OCI-LY1 (cell line): ENCODE measurements around the gene ZDHHC1.

Experiments used
- H2AFZ ChIP-seq: fragments of 200-600 bp; sonication (generic), shearing (Covaris generic); 2 replicates; pipeline ENCODE4 v1.6.0; 2014; ENCODE audit warnings: antibody characterized with exemption, mild to moderate bottlenecking, low read length
- H3F3A ChIP-seq: fragments of 200-600 bp; sonication (generic), shearing (Covaris generic); 2 replicates; pipeline ENCODE4 v1.6.0; 2014; ENCODE audit warnings: mild to moderate bottlenecking, antibody characterized with exemption, low read length, moderate library complexity; ENCODE audit not compliant: insufficient read depth
- H3K27ac ChIP-seq: fragments of 200-600 bp; sonication (generic); 2 replicates; pipeline ENCODE4 v1.5.1; 2014; ENCODE audit warnings: low read length, mixed run types, mild to moderate bottlenecking, low read depth; ENCODE audit not compliant: poor library complexity, severe bottlenecking
- H3K27me3 ChIP-seq: fragments of 200-600 bp; sonication (generic); 2 replicates; pipeline ENCODE4 v1.6.0; 2014; ENCODE audit warnings: antibody characterized with exemption, mild to moderate bottlenecking, low read length, moderate library complexity; ENCODE audit not compliant: insufficient read depth
- H3K36me3 ChIP-seq: fragments of 200-600 bp; sonication (generic); 2 replicates; pipeline ENCODE4 v1.6.1; 2014; ENCODE audit warnings: mild to moderate bottlenecking, antibody characterized with exemption, low read length, moderate library complexity, mixed read lengths; ENCODE audit not compliant: insufficient read depth
- H3K4me1 ChIP-seq: fragments of 200-600 bp; sonication (generic); 2 replicates; pipeline ENCODE4 v1.5.1; 2014; ENCODE audit warnings: mild to moderate bottlenecking, low read length, moderate library complexity; ENCODE audit not compliant: insufficient read depth, severe bottlenecking
- H3K4me2 ChIP-seq: fragments of 200-600 bp; sonication (generic), shearing (Covaris generic); 2 replicates; pipeline ENCODE4 v1.6.1; 2014; ENCODE audit warnings: low read length
- H3K4me3 ChIP-seq: fragments of 200-600 bp; sonication (generic); 2 replicates; pipeline ENCODE4 v1.5.1; 2014; ENCODE audit warnings: low read length, low read depth, mild to moderate bottlenecking, mixed read lengths; ENCODE audit not compliant: poor library complexity, severe bottlenecking
- H3K79me2 ChIP-seq: fragments of 200-600 bp; shearing (Covaris generic); 2 replicates; pipeline ENCODE4 v1.6.1; 2016; ENCODE audit warnings: mixed run types, low read length, mixed read lengths; ENCODE audit not compliant: insufficient read depth
- H3K9ac ChIP-seq: fragments of 200-600 bp; sonication (generic), shearing (Covaris generic); 2 replicates; pipeline ENCODE4 v1.6.1; 2014; ENCODE audit warnings: mild to moderate bottlenecking, low read length, mixed read lengths
- H3K9me2 ChIP-seq: fragments of 200-600 bp; sonication (generic), shearing (Covaris generic); 2 replicates; pipeline ENCODE4 v1.6.1; 2014; ENCODE audit warnings: low read depth, mild to moderate bottlenecking, low read length, mixed read lengths
- H3K9me3 ChIP-seq: fragments of 200-600 bp; shearing (Covaris generic); 2 replicates; pipeline ENCODE4 v1.6.1; 2014; ENCODE audit warnings: low read length, mixed read lengths
- H4K20me1 ChIP-seq: fragments of 200-600 bp; sonication (generic), shearing (Covaris generic); 2 replicates; pipeline ENCODE4 v1.6.0; 2016; ENCODE audit warnings: mild to moderate bottlenecking, low read length; ENCODE audit not compliant: insufficient read depth
- CTCF ChIP-seq: fragments of 200-600 bp; sonication (generic), shearing (Covaris generic); IDR thresholded peaks from 2 replicates; pipeline ENCODE4 v1.5.1; 2017; ENCODE audit warnings: mild to moderate bottlenecking, antibody characterized with exemption, low read length, moderate library complexity, mixed read lengths
- EZH2 ChIP-seq: fragments of 200-600 bp; sonication (generic), shearing (Covaris generic); IDR thresholded peaks from 2 replicates; pipeline ENCODE4 v1.8.0; 2017; ENCODE audit warnings: borderline replicate concordance, mixed run types, mild to moderate bottlenecking, antibody characterized with exemption, low read length, moderate library complexity, mixed read lengths

Gene ZDHHC1

GRCh38 chr16:67421030-67421429, 4.8 kb upstream of the ZDHHC1 start:
- Histone ChIP-seq H3K4me1 (peaks cover 13% of the 10 kb centered on the region), H3K9me2 (no peaks in the 10 kb centered on the region), H3K79me2 (no peaks in the 10 kb centered on the region), H3K27me3 (peaks cover 18% of the 10 kb centered on the region), H3K9ac (no peak overlapping the region), H3K9me3 (no peaks in the 10 kb centered on the region), H4K20me1 (no peaks in the 10 kb centered on the region), H3F3A (no peaks in the 10 kb centered on the region), H3K4me3 (no peak overlapping the region), H2AFZ (no peak overlapping the region), H3K36me3 (no peaks in the 10 kb centered on the region), H3K4me2 (no peak overlapping the region), H3K27ac (no peak overlapping the region)
- TF ChIP-seq CTCF = no peak
- no peak for TF ChIP-seq EZH2

- H3K9ac ChIP-seq = no peak overlapping the region
- TF ChIP-seq CTCF (no peak), EZH2 (no peak)
- no peak overlapping the region for H3K4me3 ChIP-seq
- H3K36me3 ChIP-seq = no peaks in the 10 kb centered on the region
- no peaks in the 10 kb centered on the region for H3F3A ChIP-seq
- H4K20me1 ChIP-seq = no peaks in the 10 kb centered on the region
- H3K4me2 ChIP-seq = no peak overlapping the region
- H3K9me2 ChIP-seq = no peaks in the 10 kb centered on the region
- no peaks in the 10 kb centered on the region for H3K79me2 ChIP-seq
- no peaks in the 10 kb centered on the region for H3K9me3 ChIP-seq
- H2AFZ ChIP-seq = no peak overlapping the region
- H3K4me1 ChIP-seq = peaks cover 12% of the 10 kb centered on the region
- H3K27me3 ChIP-seq = peaks cover 13% of the 10 kb centered on the region
- no peak overlapping the region for H3K27ac ChIP-seq
Observed at GRCh38 chr16:67419931-67420330, 3.7 kb upstream of the ZDHHC1 start.

- no peaks in the 10 kb centered on the region for H3K9me3 ChIP-seq
Observed at GRCh38 chr16:67419502-67419901, 3.2 kb upstream of the ZDHHC1 start.

More at GRCh38 chr16:67419502-67419901, 3.2 kb upstream of the ZDHHC1 start:
- Histone ChIP-seq H3K9me2 (no peaks in the 10 kb centered on the region), H3K9ac (no peak overlapping the region), H4K20me1 (no peaks in the 10 kb centered on the region), H3K4me1 (peaks cover 10% of the 10 kb centered on the region), H2AFZ (no peak overlapping the region), H3K4me2 (no peak overlapping the region), H3K27ac (no peak overlapping the region), H3F3A (no peaks in the 10 kb centered on the region), H3K4me3 (no peak overlapping the region), H3K27me3 (peaks cover 9% of the 10 kb centered on the region), H3K79me2 (no peaks in the 10 kb centered on the region), H3K36me3 (no peaks in the 10 kb centered on the region)
- TF ChIP-seq CTCF (no peak), EZH2 (no peak)
